ENCODE results near the gene AATK.

GRCh38 chr17:81097943-81098308 lies 68.1 kb downstream of the AATK start:
- TF ChIP-seq REST (IDR thresholded peaks at IDR 0.05; ENCODE audit: low read depth, low read length) (no peak), POLR2AphosphoS5 (IDR thresholded peaks at IDR 0.05; ENCODE audit: low read depth, low read length) (no peak), CTCF (IDR thresholded peaks at IDR 0.05) (no peak), USF2 (IDR thresholded peaks at IDR 0.05; ENCODE audit: borderline replicate concordance, low read depth, low read length) (no peak), TAF1 (IDR thresholded peaks at IDR 0.05; ENCODE audit: borderline replicate concordance, low read depth, low read length) (no peak), SIN3A (IDR thresholded peaks at IDR 0.05; ENCODE audit: borderline replicate concordance, low read depth, low read length) (no peak), EZH2phosphoT487 (IDR thresholded peaks at IDR 0.05; ENCODE audit: borderline replicate concordance, low read depth) (no peak), EP300 (IDR thresholded peaks at IDR 0.05; ENCODE audit: borderline replicate concordance in 1 of 2, low read depth in 1 of 2, low read length in 1 of 2) (no peak)
- TF ChIP-seq, protein P1, sequence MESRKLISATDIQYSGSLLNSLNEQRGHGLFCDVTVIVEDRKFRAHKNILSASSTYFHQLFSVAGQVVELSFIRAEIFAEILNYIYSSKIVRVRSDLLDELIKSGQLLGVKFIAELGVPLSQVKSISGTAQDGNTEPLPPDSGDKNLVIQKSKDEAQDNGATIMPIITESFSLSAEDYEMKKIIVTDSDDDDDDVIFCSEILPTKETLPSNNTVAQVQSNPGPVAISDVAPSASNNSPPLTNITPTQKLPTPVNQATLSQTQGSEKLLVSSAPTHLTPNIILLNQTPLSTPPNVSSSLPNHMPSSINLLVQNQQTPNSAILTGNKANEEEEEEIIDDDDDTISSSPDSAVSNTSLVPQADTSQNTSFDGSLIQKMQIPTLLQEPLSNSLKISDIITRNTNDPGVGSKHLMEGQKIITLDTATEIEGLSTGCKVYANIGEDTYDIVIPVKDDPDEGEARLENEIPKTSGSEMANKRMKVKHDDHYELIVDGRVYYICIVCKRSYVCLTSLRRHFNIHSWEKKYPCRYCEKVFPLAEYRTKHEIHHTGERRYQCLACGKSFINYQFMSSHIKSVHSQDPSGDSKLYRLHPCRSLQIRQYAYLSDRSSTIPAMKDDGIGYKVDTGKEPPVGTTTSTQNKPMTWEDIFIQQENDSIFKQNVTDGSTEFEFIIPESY (IDR thresholded peaks at IDR 0.05; ENCODE audit: borderline replicate concordance, low read depth): no peak
- TF ChIP-seq, protein P2, sequence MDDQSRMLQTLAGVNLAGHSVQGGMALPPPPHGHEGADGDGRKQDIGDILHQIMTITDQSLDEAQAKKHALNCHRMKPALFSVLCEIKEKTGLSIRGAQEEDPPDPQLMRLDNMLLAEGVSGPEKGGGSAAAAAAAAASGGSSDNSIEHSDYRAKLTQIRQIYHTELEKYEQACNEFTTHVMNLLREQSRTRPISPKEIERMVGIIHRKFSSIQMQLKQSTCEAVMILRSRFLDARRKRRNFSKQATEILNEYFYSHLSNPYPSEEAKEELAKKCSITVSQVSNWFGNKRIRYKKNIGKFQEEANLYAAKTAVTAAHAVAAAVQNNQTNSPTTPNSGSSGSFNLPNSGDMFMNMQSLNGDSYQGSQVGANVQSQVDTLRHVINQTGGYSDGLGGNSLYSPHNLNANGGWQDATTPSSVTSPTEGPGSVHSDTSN (IDR thresholded peaks at IDR 0.05): no peak
